GM23338 (cell line): ENCODE results near the gene RNF150. TPM values are rescaled to one million over a fixed set of nuclear protein-coding genes. Genes with fewer than 3 reads are reported as not detected.

ENCODE experiments used
- ATAC-seq: fragments of 200-7000 bp; cut with Tn5 transposase; 3 replicates; pipeline ENCODE4 v1.9.1; 2020
- DNase-seq: peaks from one replicate; pipeline ENCODE4 v3.0.0-alpha.2; 2015; ENCODE audit warnings: low spot score
- H2AFZ ChIP-seq: fragments of 200-600 bp; sonication (generic); 2 replicates; pipeline ENCODE4 v1.8.0; 2016; ENCODE audit warnings: antibody characterized with exemption, mild to moderate bottlenecking, moderate library complexity
- H3F3A ChIP-seq: fragments of 200-600 bp; sonication (generic); replicated peaks from 2 replicates; pipeline ENCODE4 v1.8.0; 2017; ENCODE audit warnings: antibody characterized with exemption, mixed run types, low read depth
- H3K27ac ChIP-seq: fragments of 200-600 bp; sonication (generic); 2 replicates; pipeline ENCODE4 v1.6.1; 2016; ENCODE audit warnings: low read depth
- H3K27me3 ChIP-seq: fragments of 200-600 bp; sonication (generic); 2 replicates; pipeline ENCODE4 v1.8.0; 2016; ENCODE audit warnings: mild to moderate bottlenecking, mixed run types, moderate library complexity; ENCODE audit not compliant: insufficient read depth
- H3K36me3 ChIP-seq: fragments of 200-600 bp; sonication (generic); 2 replicates; pipeline ENCODE4 v1.8.0; 2016; ENCODE audit warnings: mild to moderate bottlenecking; ENCODE audit not compliant: insufficient read depth
- H3K4me1 ChIP-seq: fragments of 200-600 bp; sonication (generic); 2 replicates; pipeline ENCODE4 v1.8.0; 2016; ENCODE audit warnings: mild to moderate bottlenecking, moderate library complexity; ENCODE audit not compliant: insufficient read depth
- H3K4me2 ChIP-seq: fragments of 200-600 bp; sonication (generic); 2 replicates; pipeline ENCODE4 v1.7.1; 2017; ENCODE audit warnings: mixed run types
- H3K4me3 ChIP-seq: fragments of 200-600 bp; sonication (generic); 2 replicates; pipeline ENCODE4 v1.6.1; 2016; ENCODE audit warnings: mixed run types
- H3K79me2 ChIP-seq: fragments of 200-600 bp; sonication (generic); replicated peaks from 2 replicates; pipeline ENCODE4 v1.8.0; 2017; ENCODE audit warnings: mild to moderate bottlenecking; ENCODE audit not compliant: insufficient read depth
- H3K9me2 ChIP-seq: fragments of 200-600 bp; sonication (generic); 2 replicates; pipeline ENCODE4 v1.8.0; 2017; ENCODE audit not compliant: insufficient read depth
- H4K20me1 ChIP-seq: fragments of 200-600 bp; sonication (generic); replicated peaks from 2 replicates; pipeline ENCODE4 v1.8.0; 2017; ENCODE audit warnings: mild to moderate bottlenecking; ENCODE audit not compliant: insufficient read depth
- H3K27ac Mint-ChIP-seq: 2 replicates; pipeline ENCODE4 v1.8.0; 2020; ENCODE audit warnings: inconsistent platforms, mild to moderate bottlenecking, moderate library complexity, mixed read lengths
- H3K27me3 Mint-ChIP-seq: 3 replicates; pipeline ENCODE4 v1.8.0; 2022; ENCODE audit warnings: low read depth, mild to moderate bottlenecking, moderate library complexity, mixed read lengths, inconsistent platforms; ENCODE audit not compliant: insufficient read depth, poor library complexity
- H3K36me3 Mint-ChIP-seq: 3 replicates; pipeline ENCODE4 v1.8.0; 2021; ENCODE audit warnings: low read depth, mild to moderate bottlenecking, inconsistent platforms, moderate library complexity, mixed read lengths
- H3K4me1 Mint-ChIP-seq: 3 replicates; pipeline ENCODE4 v1.8.0; 2020; ENCODE audit warnings: mild to moderate bottlenecking, inconsistent platforms, mixed read lengths
- H3K4me3 Mint-ChIP-seq: 3 replicates; pipeline ENCODE4 v1.8.0; 2021; ENCODE audit warnings: moderate library complexity, mild to moderate bottlenecking, inconsistent platforms, mixed read lengths
- H3K9me3 Mint-ChIP-seq: 3 replicates; pipeline ENCODE4 v1.8.0; 2020; ENCODE audit warnings: moderate library complexity, mild to moderate bottlenecking, inconsistent platforms, mixed read lengths
- CTCF ChIP-seq, 2 experiments: fragments of 200-600 bp in 1 of 2; sonication (generic) in 1 of 2; conservative IDR thresholded peaks; 2 replicates each; pipeline versions ENCODE4 v1.5.1 to v1.6.1; 2016 to 2017; ENCODE audit warnings: antibody characterized with exemption in 2 of 2, low read depth in 2 of 2, mild to moderate bottlenecking in 2 of 2, moderate library complexity in 1 of 2
- NANOG ChIP-seq: IDR thresholded peaks from 2 replicates; pipeline ENCODE4 v1.6.1; 2016; ENCODE audit warnings: antibody characterized with exemption, borderline replicate concordance
- ZNF114 ChIP-seq: fragments of 250-450 bp; sonication (Bioruptor Pico); IDR thresholded peaks from 2 replicates; pipeline ENCODE4 v1.5.0; 2020; ENCODE audit warnings: mild to moderate bottlenecking, moderate library complexity
- ZNF331 ChIP-seq: fragments of 250-450 bp; sonication (Bioruptor Pico); IDR thresholded peaks from 2 replicates; pipeline ENCODE4 v1.5.0; 2020; ENCODE audit warnings: low read depth, mild to moderate bottlenecking, moderate library complexity
- polyA plus RNA-seq: library from polyadenylated mRNA; unstranded; fragments of >200 nt; fragmentation: Nextera tagmentation; extraction: Ambion mirVana; gene quantifications from 2 replicates; pipeline ENCODE4 v1.2.1, GENCODE V29; 2016
- total RNA-seq: library from RNA; depleted of rRNA; stranded (reverse); fragments of >200 nt; shearing (Covaris generic); gene quantifications from 2 replicates; pipeline ENCODE4 v1.2.3, GENCODE V29; 2014
- TF ChIP-seq, protein P1 (sequence below): fragments of 250-450 bp; sonication (Bioruptor Pico); IDR thresholded peaks from 2 replicates; pipeline ENCODE4 v1.5.0; 2020; ENCODE audit warnings: mild to moderate bottlenecking, moderate library complexity
- TF ChIP-seq, protein P2 (sequence below): IDR thresholded peaks from 2 replicates; pipeline ENCODE4 v1.6.1; 2016; ENCODE audit warnings: antibody characterized with exemption

The RNF150 gene
- total and polyA plus RNA-seq, 2 experiments from 2014 or later = 1.3 to 6.1 TPM

DNA sequence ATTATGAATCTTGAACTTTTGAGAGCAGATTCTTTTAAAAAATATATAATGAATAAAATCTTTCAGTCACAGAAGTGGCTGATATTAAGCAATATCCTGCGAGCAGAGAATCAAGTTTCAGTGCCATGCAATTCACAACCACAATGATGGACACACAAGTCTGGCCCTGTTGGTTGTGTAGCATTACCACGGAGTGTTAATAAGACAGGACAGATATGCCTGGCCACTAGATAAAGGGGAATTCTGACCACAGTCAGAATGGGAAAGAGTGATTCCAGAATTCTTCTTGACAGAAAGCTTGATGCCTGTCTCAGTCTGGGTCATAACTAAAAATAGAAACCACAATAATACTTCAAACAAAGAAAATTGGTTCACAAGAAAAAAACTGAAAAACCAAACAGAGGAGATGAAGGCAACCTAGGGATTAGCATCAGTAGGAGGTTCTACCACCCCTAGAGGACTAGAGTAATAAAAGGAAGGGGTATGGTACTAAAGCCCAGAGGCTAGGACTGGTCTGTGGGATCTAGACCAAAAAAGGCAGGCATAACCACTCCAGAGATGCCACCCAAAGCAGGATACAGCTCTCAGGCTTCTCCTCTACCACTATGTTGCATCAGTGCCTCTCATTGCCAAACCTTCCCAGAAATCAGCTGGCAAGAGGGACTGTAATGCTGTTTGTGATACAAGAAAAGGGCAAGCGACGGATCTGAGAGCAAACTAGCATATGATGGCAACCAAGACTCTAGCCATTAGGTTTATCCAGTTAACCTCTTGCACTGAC is 59.0 kb downstream of the RNF150 start (continued):
- TF ChIP-seq, protein P1, sequence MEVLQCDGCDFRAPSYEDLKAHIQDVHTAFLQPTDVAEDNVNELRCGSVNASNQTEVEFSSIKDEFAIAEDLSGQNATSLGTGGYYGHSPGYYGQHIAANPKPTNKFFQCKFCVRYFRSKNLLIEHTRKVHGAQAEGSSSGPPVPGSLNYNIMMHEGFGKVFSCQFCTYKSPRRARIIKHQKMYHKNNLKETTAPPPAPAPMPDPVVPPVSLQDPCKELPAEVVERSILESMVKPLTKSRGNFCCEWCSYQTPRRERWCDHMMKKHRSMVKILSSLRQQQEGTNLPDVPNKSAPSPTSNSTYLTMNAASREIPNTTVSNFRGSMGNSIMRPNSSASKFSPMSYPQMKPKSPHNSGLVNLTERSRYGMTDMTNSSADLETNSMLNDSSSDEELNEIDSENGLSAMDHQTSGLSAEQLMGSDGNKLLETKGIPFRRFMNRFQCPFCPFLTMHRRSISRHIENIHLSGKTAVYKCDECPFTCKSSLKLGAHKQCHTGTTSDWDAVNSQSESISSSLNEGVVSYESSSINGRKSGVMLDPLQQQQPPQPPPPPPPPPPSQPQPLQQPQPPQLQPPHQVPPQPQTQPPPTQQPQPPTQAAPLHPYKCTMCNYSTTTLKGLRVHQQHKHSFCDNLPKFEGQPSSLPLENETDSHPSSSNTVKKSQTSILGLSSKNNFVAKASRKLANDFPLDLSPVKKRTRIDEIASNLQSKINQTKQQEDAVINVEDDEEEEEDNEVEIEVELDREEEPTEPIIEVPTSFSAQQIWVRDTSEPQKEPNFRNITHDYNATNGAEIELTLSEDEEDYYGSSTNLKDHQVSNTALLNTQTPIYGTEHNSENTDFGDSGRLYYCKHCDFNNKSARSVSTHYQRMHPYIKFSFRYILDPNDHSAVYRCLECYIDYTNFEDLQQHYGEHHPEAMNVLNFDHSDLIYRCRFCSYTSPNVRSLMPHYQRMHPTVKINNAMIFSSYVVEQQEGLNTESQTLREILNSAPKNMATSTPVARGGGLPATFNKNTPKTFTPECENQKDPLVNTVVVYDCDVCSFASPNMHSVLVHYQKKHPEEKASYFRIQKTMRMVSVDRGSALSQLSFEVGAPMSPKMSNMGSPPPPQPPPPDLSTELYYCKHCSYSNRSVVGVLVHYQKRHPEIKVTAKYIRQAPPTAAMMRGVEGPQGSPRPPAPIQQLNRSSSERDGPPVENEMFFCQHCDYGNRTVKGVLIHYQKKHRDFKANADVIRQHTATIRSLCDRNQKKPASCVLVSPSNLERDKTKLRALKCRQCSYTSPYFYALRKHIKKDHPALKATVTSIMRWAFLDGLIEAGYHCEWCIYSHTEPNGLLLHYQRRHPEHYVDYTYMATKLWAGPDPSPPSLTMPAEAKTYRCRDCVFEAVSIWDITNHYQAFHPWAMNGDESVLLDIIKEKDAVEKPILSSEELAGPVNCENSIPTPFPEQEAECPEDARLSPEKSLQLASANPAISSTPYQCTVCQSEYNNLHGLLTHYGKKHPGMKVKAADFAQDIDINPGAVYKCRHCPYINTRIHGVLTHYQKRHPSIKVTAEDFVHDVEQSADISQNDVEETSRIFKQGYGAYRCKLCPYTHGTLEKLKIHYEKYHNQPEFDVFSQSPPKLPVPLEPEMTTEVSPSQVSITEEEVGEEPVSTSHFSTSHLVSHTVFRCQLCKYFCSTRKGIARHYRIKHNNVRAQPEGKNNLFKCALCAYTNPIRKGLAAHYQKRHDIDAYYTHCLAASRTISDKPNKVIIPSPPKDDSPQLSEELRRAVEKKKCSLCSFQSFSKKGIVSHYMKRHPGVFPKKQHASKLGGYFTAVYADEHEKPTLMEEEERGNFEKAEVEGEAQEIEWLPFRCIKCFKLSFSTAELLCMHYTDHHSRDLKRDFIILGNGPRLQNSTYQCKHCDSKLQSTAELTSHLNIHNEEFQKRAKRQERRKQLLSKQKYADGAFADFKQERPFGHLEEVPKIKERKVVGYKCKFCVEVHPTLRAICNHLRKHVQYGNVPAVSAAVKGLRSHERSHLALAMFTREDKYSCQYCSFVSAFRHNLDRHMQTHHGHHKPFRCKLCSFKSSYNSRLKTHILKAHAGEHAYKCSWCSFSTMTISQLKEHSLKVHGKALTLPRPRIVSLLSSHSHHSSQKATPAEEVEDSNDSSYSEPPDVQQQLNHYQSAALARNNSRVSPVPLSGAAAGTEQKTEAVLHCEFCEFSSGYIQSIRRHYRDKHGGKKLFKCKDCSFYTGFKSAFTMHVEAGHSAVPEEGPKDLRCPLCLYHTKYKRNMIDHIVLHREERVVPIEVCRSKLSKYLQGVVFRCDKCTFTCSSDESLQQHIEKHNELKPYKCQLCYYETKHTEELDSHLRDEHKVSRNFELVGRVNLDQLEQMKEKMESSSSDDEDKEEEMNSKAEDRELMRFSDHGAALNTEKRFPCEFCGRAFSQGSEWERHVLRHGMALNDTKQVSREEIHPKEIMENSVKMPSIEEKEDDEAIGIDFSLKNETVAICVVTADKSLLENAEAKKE (CRISPR knock-in tag) = no peak

- H3K9me2 ChIP-seq = no peaks in the 10 kb centered on the region
- no peaks in the 10 kb centered on the region for H3K27me3 ChIP-seq
- Mint-ChIP-seq H3K27me3 (no peaks in the 10 kb centered on the region), H3K4me3 (no peak overlapping the region), H3K36me3 (no peaks in the 10 kb centered on the region), H3K9me3 (no peaks in the 10 kb centered on the region), H3K27ac (no peak overlapping the region), H3K4me1 (0 out of 3 replicates have a peak, but pooled peaks cover 5% of the 10 kb centered on the region)
- H3K4me3 ChIP-seq = no peak overlapping the region
- H3F3A ChIP-seq = no peaks in the 10 kb centered on the region
- 0 out of 2 replicates have a peak, but pooled peaks cover 3% of the 10 kb centered on the region for H3K4me1 ChIP-seq
- no peaks in the 10 kb centered on the region for H4K20me1 ChIP-seq
- H2AFZ ChIP-seq = no peak overlapping the region
- no peak overlapping the region for H3K27ac ChIP-seq
- DNase-seq (no peak), ATAC-seq (no peak)
- no peak overlapping the region for H3K4me2 ChIP-seq
- no peaks in the 10 kb centered on the region for H3K36me3 ChIP-seq
- H3K79me2 ChIP-seq = no peaks in the 10 kb centered on the region
- no peak for TF ChIP-seq NANOG
- TF ChIP-seq, protein P2, sequence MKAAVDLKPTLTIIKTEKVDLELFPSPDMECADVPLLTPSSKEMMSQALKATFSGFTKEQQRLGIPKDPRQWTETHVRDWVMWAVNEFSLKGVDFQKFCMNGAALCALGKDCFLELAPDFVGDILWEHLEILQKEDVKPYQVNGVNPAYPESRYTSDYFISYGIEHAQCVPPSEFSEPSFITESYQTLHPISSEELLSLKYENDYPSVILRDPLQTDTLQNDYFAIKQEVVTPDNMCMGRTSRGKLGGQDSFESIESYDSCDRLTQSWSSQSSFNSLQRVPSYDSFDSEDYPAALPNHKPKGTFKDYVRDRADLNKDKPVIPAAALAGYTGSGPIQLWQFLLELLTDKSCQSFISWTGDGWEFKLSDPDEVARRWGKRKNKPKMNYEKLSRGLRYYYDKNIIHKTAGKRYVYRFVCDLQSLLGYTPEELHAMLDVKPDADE = no peak
- no peak for TF ChIP-seq ZNF331
- no peak for TF ChIP-seq CTCF (conservative IDR thresholded peaks at IDR 0.05; ENCODE audit: low read depth in 2 of 2)
- no peak for TF ChIP-seq ZNF114 (CRISPR knock-in tag)
Measured at GRCh38 chr4:141066690-141067089, 66.6 kb downstream of the RNF150 start.
